Measurements from ENCODE around the gene UXS1. TPM values are rescaled to one million over a fixed set of nuclear protein-coding genes. Genes with fewer than 3 reads are reported as not detected.

The UXS1 gene
- total RNA-seq, 2 donors from 2014 or later = 31.0 to 34.4 TPM

DNA sequence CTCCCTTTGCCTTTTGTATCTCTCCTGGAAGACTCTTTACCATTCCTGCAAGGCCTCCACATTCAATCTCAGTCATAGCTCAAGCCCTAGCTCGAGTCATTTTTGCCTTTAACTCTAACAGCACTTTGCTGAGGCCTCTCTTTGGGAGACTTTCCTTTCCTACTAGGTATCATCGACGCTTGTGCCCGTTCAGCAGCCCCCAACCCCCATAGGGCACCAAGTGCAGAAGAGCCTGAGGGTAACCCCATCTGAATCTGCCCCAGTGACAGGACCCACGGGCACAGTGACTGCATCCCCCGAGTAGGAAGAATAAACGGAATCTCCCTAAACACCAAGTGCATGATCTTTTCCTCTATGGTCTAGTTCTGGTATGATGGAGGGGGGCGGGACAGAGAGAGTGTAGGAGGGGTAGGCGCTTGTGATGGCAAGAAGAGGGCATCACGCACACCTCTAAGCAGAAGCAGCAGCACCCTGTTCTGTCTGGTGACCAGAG, 66.3 kb downstream of the UXS1 start:
- Histone ChIP-seq H3K9ac (ENCODE audit: low read depth in 2 of 2, low read length in 2 of 2) (no peak overlapping the region), H3K27ac (peak overlapping the region; percentile 46), H3K9me3 (no peaks in the 10 kb centered on the region), H3K4me1 (peaks cover 3% of the 10 kb centered on the region), H3K36me3 (no peaks in the 10 kb centered on the region), H3K27me3 (no peaks in the 10 kb centered on the region), H3K4me3 (no peak overlapping the region)
- DNase-seq = no peak
- intact Hi-C loops (cut with DNase I) = loop anchor here (5.0 kb wide), 1 partner anchor 69 kb away; no protein-coding TSS in a partner anchor
- TF ChIP-seq, protein P1, sequence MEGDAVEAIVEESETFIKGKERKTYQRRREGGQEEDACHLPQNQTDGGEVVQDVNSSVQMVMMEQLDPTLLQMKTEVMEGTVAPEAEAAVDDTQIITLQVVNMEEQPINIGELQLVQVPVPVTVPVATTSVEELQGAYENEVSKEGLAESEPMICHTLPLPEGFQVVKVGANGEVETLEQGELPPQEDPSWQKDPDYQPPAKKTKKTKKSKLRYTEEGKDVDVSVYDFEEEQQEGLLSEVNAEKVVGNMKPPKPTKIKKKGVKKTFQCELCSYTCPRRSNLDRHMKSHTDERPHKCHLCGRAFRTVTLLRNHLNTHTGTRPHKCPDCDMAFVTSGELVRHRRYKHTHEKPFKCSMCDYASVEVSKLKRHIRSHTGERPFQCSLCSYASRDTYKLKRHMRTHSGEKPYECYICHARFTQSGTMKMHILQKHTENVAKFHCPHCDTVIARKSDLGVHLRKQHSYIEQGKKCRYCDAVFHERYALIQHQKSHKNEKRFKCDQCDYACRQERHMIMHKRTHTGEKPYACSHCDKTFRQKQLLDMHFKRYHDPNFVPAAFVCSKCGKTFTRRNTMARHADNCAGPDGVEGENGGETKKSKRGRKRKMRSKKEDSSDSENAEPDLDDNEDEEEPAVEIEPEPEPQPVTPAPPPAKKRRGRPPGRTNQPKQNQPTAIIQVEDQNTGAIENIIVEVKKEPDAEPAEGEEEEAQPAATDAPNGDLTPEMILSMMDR (IDR thresholded peaks at IDR 0.05) = no peak

DNA sequence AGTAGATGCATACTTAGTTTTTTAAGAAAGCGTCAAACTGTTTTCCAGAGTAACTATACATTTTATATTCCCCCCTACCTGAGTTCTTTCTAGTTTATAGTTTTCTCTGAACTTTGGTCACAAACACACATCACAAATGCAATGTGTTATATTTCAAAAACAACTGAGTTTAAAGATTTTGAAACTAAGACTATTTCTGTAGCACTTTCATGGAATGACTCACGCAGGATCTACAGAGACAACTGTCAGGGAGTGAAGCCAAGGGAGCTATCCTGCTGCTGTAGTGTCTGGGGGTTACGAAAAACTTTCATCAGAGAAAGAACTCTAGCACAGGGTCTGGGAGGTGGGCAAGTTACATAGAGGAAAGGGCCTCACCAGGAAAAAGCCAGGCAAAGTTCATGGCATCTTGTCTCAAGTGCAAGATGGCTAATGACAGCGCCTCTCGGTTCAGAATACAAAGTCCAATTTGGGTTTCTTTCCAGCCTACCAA, 66.8 kb downstream of the UXS1 start:
- intact Hi-C loops (cut with DNase I) = loop anchor here (5.0 kb wide), 1 partner anchor 70 kb away; no protein-coding TSS in a partner anchor
- DNase-seq = peak; percentile 30
- Histone ChIP-seq H3K4me1 (peaks cover 3% of the 10 kb centered on the region), H3K27me3 (no peaks in the 10 kb centered on the region), H3K27ac (peak overlapping the region; percentile 46), H3K9ac (ENCODE audit: low read depth in 2 of 2, low read length in 2 of 2) (no peak overlapping the region), H3K36me3 (no peaks in the 10 kb centered on the region), H3K9me3 (no peaks in the 10 kb centered on the region), H3K4me3 (no peak overlapping the region)
- TF ChIP-seq, protein P1 (IDR thresholded peaks at IDR 0.05) = no peak

DNA sequence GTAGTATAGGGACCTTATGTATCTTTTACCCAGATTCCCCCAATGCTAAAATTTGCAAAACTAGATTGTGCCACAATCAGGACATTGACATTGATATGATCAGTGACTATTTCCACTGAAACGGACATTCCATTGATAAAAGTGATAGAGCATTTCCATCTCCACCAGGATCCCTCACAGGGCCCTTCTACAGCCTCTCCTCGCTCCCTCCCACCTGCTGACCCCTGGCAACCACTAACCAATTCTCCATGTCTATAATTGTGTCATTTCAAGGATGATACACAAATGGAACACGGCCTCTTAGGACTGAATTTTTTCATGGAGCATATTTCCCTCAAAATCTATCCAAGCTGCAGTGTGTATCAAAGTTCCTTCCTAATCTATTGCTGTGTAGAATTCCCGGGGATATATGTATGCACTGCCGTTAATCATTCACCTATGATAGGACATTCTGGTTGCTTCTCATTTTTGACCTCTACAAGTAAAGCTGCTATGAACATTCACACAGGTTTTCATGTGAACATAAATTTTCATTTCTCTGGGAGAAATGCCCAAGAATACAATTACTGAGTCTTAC, 67.3 kb downstream of the UXS1 start:
- DNase-seq = no peak
- intact Hi-C loops (cut with DNase I) = loop anchor here (5.0 kb wide), 1 partner anchor 71 kb away; no protein-coding TSS in a partner anchor
- peak overlapping the region; percentile 46 for H3K27ac ChIP-seq
- peaks cover 3% of the 10 kb centered on the region for H3K4me1 ChIP-seq
- H3K9me3 ChIP-seq = no peaks in the 10 kb centered on the region
- TF ChIP-seq, protein P1 (IDR thresholded peaks at IDR 0.05) = no peak
- H3K9ac ChIP-seq (ENCODE audit: low read depth in 2 of 2, low read length in 2 of 2) = no peak overlapping the region
- H3K4me3 ChIP-seq = no peak overlapping the region
- no peaks in the 10 kb centered on the region for H3K27me3 ChIP-seq
- no peaks in the 10 kb centered on the region for H3K36me3 ChIP-seq

DNA sequence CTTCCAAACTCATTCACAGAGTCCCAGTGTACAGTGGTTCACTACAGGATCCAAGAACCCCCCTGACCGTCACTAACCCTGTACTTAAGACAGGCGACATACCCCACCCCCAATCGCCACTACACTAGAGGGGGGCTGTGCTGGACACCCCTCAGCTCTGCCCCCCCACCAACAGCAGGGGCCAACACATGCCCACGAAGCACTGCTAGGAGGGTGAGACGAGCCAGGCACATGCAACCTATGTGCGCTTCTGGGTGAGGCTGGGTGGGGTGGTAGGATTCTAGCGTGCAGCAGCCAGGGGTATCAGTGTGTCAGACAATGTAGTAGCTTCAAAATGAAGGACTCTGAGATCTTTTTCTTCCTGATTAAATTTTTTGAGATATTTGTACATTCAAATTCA, 67.8 kb downstream of the UXS1 start:
- TF ChIP-seq, protein P1 (IDR thresholded peaks at IDR 0.05) = no peak
- intact Hi-C loops (cut with DNase I) = loop anchor here (5.0 kb wide), 1 partner anchor 71 kb away; no protein-coding TSS in a partner anchor
- peaks cover 3% of the 10 kb centered on the region for H3K4me1 ChIP-seq
- H3K36me3 ChIP-seq = no peaks in the 10 kb centered on the region
- no peak overlapping the region for H3K9ac ChIP-seq (ENCODE audit: low read depth in 2 of 2, low read length in 2 of 2)
- H3K27me3 ChIP-seq = no peaks in the 10 kb centered on the region
- H3K4me3 ChIP-seq = no peak overlapping the region
- no peaks in the 10 kb centered on the region for H3K9me3 ChIP-seq
- peak overlapping the region; percentile 46 for H3K27ac ChIP-seq
- DNase-seq = no peak

DNA sequence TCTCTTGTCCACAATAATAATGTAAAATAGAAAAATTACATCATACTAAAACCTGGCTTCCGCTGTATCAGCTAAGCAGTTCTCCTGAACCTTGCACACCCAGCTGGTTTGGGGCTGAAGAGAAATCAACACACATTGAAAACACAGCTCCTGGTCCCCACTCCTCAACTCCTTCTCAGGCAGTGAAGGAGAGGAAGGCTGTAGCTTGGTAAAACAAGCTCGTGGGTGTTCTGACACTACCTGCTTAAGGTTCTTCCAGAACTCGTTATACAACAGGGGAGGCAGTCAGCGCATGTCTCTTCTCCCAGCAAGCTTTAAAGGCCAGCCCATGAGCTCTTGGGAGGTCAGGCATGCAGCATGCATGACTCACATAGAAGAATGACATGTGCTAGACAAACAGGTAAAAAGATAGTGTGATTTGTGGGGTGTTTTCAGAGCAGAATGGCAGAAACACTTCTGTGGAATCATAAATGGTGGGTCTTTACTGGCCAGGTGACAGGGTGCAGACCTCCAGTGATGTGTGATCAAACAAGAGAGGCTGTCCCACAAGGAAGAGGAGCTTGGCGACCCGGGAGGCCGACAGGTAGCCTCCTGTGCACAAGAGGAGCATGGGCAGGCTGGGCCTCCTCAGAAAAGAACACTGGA, 69.1 kb downstream of the UXS1 start:
- Histone ChIP-seq H3K4me3 (no peak overlapping the region), H3K27ac (no peak overlapping the region), H3K9ac (ENCODE audit: low read depth in 2 of 2, low read length in 2 of 2) (no peak overlapping the region), H3K36me3 (no peaks in the 10 kb centered on the region), H3K27me3 (no peaks in the 10 kb centered on the region), H3K9me3 (no peaks in the 10 kb centered on the region), H3K4me1 (peaks cover 3% of the 10 kb centered on the region)
- intact Hi-C loops (cut with DNase I) = loop anchor here (5.0 kb wide), 1 partner anchor 72 kb away; no protein-coding TSS in a partner anchor
- no peak for DNase-seq
- TF ChIP-seq, protein P1 (IDR thresholded peaks at IDR 0.05) = no peak
